Common myeloid progenitor, CD34-positive (primary cell): ENCODE measurements around the gene JAK1.

Source experiments
- CTCF ChIA-PET: fragments of 350-600 bp; sonication (Branson Sonifier 250); formaldehyde crosslinking; loops from one replicate; lab custom pipeline; 2021; ENCODE audit warnings: antibody characterized with exemption; lab: Charles Lee
- POLR2A ChIA-PET: fragments of 350-600 bp; sonication (Branson Sonifier 250); formaldehyde crosslinking; loops from one replicate; lab custom pipeline; 2021; ENCODE audit warnings: antibody characterized with exemption; lab: Charles Lee
- DNase-seq, 3 donors: peaks; one replicate each; pipeline versions ENCODE4 v3.0.0 to v3.0.0-alpha.2; 2013
- H3K27ac ChIP-seq, 2 experiments: 1 replicate in 1 of 2; 2 replicates in 1 of 2; pipeline ENCODE4 v1.7.0; 2013; ENCODE audit warnings: inconsistent platforms in 2 of 2, low read length in 2 of 2, mild to moderate bottlenecking in 2 of 2, low read depth in 1 of 2, moderate library complexity in 1 of 2; ENCODE audit not compliant: severe bottlenecking in 2 of 2, insufficient read depth in 1 of 2, poor library complexity in 1 of 2
- H3K27me3 ChIP-seq, 5 experiments: replicated peaks in 2 of 5; 1 replicate in 3 of 5; 2 replicates in 2 of 5; pipeline versions ENCODE4 v1.6.1 to v1.7.0; 2013; ENCODE audit warnings: low read length in 4 of 5, mild to moderate bottlenecking in 2 of 5, moderate library complexity in 2 of 5, inconsistent platforms in 1 of 5; ENCODE audit not compliant: insufficient read depth in 5 of 5, control insufficient read depth in 4 of 5
- H3K36me3 ChIP-seq, 4 experiments: 1 replicate in 2 of 4; 2 replicates in 2 of 4; pipeline versions ENCODE4 v1.6.1 to v1.7.0; 2013; ENCODE audit warnings: low read length in 3 of 4, control low read depth in 1 of 4, mild to moderate bottlenecking in 1 of 4; ENCODE audit not compliant: control insufficient read depth in 4 of 4, insufficient read depth in 4 of 4
- H3K4me1 ChIP-seq, 4 experiments: 1 replicate in 3 of 4; 2 replicates in 1 of 4; pipeline versions ENCODE4 v1.6.1 to v1.7.1; 2013; ENCODE audit warnings: low read length in 3 of 4, mild to moderate bottlenecking in 3 of 4, control low read depth in 1 of 4, inconsistent platforms in 1 of 4, moderate library complexity in 1 of 4; ENCODE audit not compliant: control insufficient read depth in 4 of 4, insufficient read depth in 4 of 4; ENCODE audit errors: control extremely low read depth in 1 of 4
- H3K4me3 ChIP-seq, 7 experiments: 1 replicate in 4 of 7; 2 replicates in 3 of 7; pipeline versions ENCODE4 v1.5.1 to v1.7.0; 2013; ENCODE audit warnings: mild to moderate bottlenecking in 7 of 7, low read length in 6 of 7, moderate library complexity in 6 of 7, inconsistent platforms in 2 of 7, low read depth in 2 of 7, control low read depth in 1 of 7; ENCODE audit not compliant: insufficient read depth in 4 of 7, control insufficient read depth in 1 of 7; ENCODE audit errors: extremely low read depth in 1 of 7
- H3K9me3 ChIP-seq, 5 experiments: 1 replicate in 4 of 5; 2 replicates in 1 of 5; pipeline versions ENCODE4 v1.6.1 to v1.7.1; 2013; ENCODE audit warnings: low read length in 4 of 5, mild to moderate bottlenecking in 2 of 5, inconsistent platforms in 1 of 5, low read depth in 1 of 5, moderate library complexity in 1 of 5; ENCODE audit not compliant: control insufficient read depth in 4 of 5, insufficient read depth in 2 of 5; ENCODE audit errors: control extremely low read depth in 1 of 5
- WGBS: methylation state at CpG from one replicate; pipeline ENCODE4 v1.1.5; 2013; ENCODE audit not compliant: insufficient coverage; 5-methylcytosine and 5-hydroxymethylcytosine counted together

Gene JAK1

GRCh38 chr1:64881281-64881680 lies 85.1 kb downstream of the JAK1 start:
- no peaks in the 10 kb centered on the region for H3K4me1 ChIP-seq
- DNase-seq: no peak
- H3K27ac ChIP-seq: no peak overlapping the region
- POLR2A ChIA-PET: no interaction called here
- peaks cover 26 to 52% (median 36%) of the 10 kb centered on the region in 4 experiments for H3K36me3 ChIP-seq
- CTCF ChIA-PET: interaction anchor here (1.3 to 4.6 kb wide), 4 partner anchors 13 to 118 kb away, joined by 3 to 16 read pairs (median 3); no protein-coding TSS in a partner anchor
- no peaks in the 10 kb centered on the region for H3K9me3 ChIP-seq
- whole genome bisulfite sequencing: 100% methylated on average over 1 of the region's 1 CpG
- H3K4me3 ChIP-seq: no peak overlapping the region
- H3K27me3 ChIP-seq: no peaks in the 10 kb centered on the region

GRCh38 chr1:64880449-64880848 lies 85.9 kb downstream of the JAK1 start:
- Histone ChIP-seq H3K4me3 (no peak overlapping the region), H3K4me1 (no peaks in the 10 kb centered on the region), H3K27me3 (no peaks in the 10 kb centered on the region), H3K9me3 (no peaks in the 10 kb centered on the region), H3K27ac (no peak overlapping the region), H3K36me3 (peaks cover 30 to 60% (median 44%) of the 10 kb centered on the region in 4 experiments)
- DNase-seq: no peak
- CTCF ChIA-PET: interaction anchor here (0.8 kb wide), 1 partner anchor 14 kb away, joined by 3 read pairs; no protein-coding TSS in a partner anchor
- WGBS: 86% methylated on average over 1 of the region's 4 CpGs
- POLR2A ChIA-PET: no interaction called here

- Histone ChIP-seq H3K4me3 (no peak overlapping the region), H3K4me1 (no peaks in the 10 kb centered on the region), H3K36me3 (peaks cover 32 to 72% (median 48%) of the 10 kb centered on the region in 4 experiments), H3K27me3 (no peaks in the 10 kb centered on the region), H3K27ac (no peak overlapping the region), H3K9me3 (no peaks in the 10 kb centered on the region)
- 91% methylated on average over 9 of the region's 12 CpGs for WGBS
- ChIA-PET CTCF (interaction anchor here (0.5 kb wide), 1 partner anchor 156 kb away, joined by 3 read pairs; no protein-coding TSS in a partner anchor), POLR2A (no interaction called here)
- peak in 2 of 3 donors; percentile 24 to 25 for DNase-seq
These were observed 87.3 kb downstream of the JAK1 start for GRCh38 chr1:64878931-64879611.

GRCh38 chr1:64878090-64878489 lies 88.3 kb downstream of the JAK1 start:
- POLR2A ChIA-PET: interaction anchor here (0.6 kb wide), 1 partner anchor 388 kb away, joined by 4 read pairs; no protein-coding TSS in a partner anchor
- peaks cover 32 to 75% (median 50%) of the 10 kb centered on the region in 4 experiments for H3K36me3 ChIP-seq
- no peak overlapping the region for H3K4me3 ChIP-seq
- DNase-seq: no peak
- H3K4me1 ChIP-seq: no peaks in the 10 kb centered on the region
- H3K27me3 ChIP-seq: no peaks in the 10 kb centered on the region
- CTCF ChIA-PET: interaction anchor here (0.6 to 2.3 kb wide), 3 partner anchors 10 to 185 kb away, joined by 3 to 11 read pairs (median 3); no protein-coding TSS in a partner anchor
- H3K27ac ChIP-seq: no peak overlapping the region
- H3K9me3 ChIP-seq: no peaks in the 10 kb centered on the region

- peaks cover 30 to 75% (median 48%) of the 10 kb centered on the region in 4 experiments for H3K36me3 ChIP-seq
- no peaks in the 10 kb centered on the region for H3K4me1 ChIP-seq
- H3K4me3 ChIP-seq: no peak overlapping the region
- WGBS: 100% methylated on average over 1 of the region's 1 CpG
- no peaks in the 10 kb centered on the region for H3K9me3 ChIP-seq
- POLR2A ChIA-PET: interaction anchor here (0.6 to 1.2 kb wide), 2 partner anchors 164 to 388 kb away, joined by 3 to 4 read pairs; no protein-coding TSS in a partner anchor
- CTCF ChIA-PET: interaction anchor here (0.6 to 2.3 kb wide), 5 partner anchors 9 to 186 kb away, joined by 3 to 11 read pairs (median 3); no protein-coding TSS in a partner anchor
- no peak for DNase-seq
- H3K27me3 ChIP-seq: no peaks in the 10 kb centered on the region
- H3K27ac ChIP-seq: no peak overlapping the region
These were observed 88.8 kb downstream of the JAK1 start for GRCh38 chr1:64877598-64877997.

GRCh38 chr1:64877151-64877550 lies 89.2 kb downstream of the JAK1 start:
- H3K36me3 ChIP-seq: peaks cover 29 to 76% (median 48%) of the 10 kb centered on the region in 4 experiments
- POLR2A ChIA-PET: interaction anchor here (1.2 kb wide), 1 partner anchor 164 kb away, joined by 3 read pairs; no protein-coding TSS in a partner anchor
- H3K4me1 ChIP-seq: no peaks in the 10 kb centered on the region
- WGBS: no CpG with 5 or more reads among the region's 2 CpGs
- no peak overlapping the region for H3K27ac ChIP-seq
- H3K9me3 ChIP-seq: no peaks in the 10 kb centered on the region
- no peak for DNase-seq
- H3K27me3 ChIP-seq: no peaks in the 10 kb centered on the region
- no peak overlapping the region for H3K4me3 ChIP-seq
- CTCF ChIA-PET: interaction anchor here (1.3 to 2.3 kb wide), 3 partner anchors 9 to 157 kb away, joined by 3 to 11 read pairs (median 5); no protein-coding TSS in a partner anchor

GRCh38 chr1:64875606-64876005 lies 90.7 kb downstream of the JAK1 start:
- no peaks in the 10 kb centered on the region for H3K9me3 ChIP-seq
- H3K27me3 ChIP-seq: no peaks in the 10 kb centered on the region
- no peak overlapping the region for H3K27ac ChIP-seq
- WGBS: 85% methylated on average over 4 of the region's 6 CpGs
- H3K4me3 ChIP-seq: no peak overlapping the region
- DNase-seq: no peak
- no peaks in the 10 kb centered on the region for H3K4me1 ChIP-seq
- ChIA-PET POLR2A (no interaction called here), CTCF (interaction anchor here (1.2 kb wide), 1 partner anchor 10 kb away, joined by 3 read pairs; no protein-coding TSS in a partner anchor)
- H3K36me3 ChIP-seq: peaks cover 26 to 76% (median 56%) of the 10 kb centered on the region in 4 experiments
